GM12878 (cell line): ENCODE measurements around the gene NEK10. TPM values are rescaled to one million over a fixed set of nuclear protein-coding genes. Genes with fewer than 3 reads are reported as not detected.

ENCODE experiments used
- ATAC-seq: fragments of 200-7000 bp; cut with Tn5 transposase; 3 replicates; pipeline ENCODE4 v1.9.1; 2020; ENCODE audit warnings: mild to moderate bottlenecking, moderate library complexity
- BruUV-seq: library from RNA; stranded (reverse); fragments of 400-500 nt; replicated peaks from 2 replicates; lab custom pipeline; 2021; lab: Mats Ljungman, UMichigan
- CTCF ChIA-PET: fragments of 300-600 bp; sonication (Branson Sonifier 250); formaldehyde crosslinking; extraction: SDS; loops from one replicate; lab custom pipeline; 2021; ENCODE audit warnings: inconsistent platforms; lab: Yijun Ruan, JAX
- POLR2A ChIA-PET: fragments of 350-600 bp; formaldehyde crosslinking; extraction: SDS; loops from one replicate; lab custom pipeline; 2021; ENCODE audit warnings: inconsistent platforms; lab: Charles Lee
- RAD21 ChIA-PET: fragments of 300-600 bp; sonication (Branson Sonifier 250); formaldehyde crosslinking; loops from one replicate; lab custom pipeline; 2023; ENCODE audit warnings: antibody characterized with exemption; ENCODE audit not compliant: unreplicated experiment; lab: Charles Lee
- SMC1A ChIA-PET: fragments of 300-600 bp; sonication (Branson Sonifier 250); formaldehyde crosslinking; loops from one replicate; lab custom pipeline; 2023; ENCODE audit not compliant: unreplicated experiment, uncharacterized antibody; lab: Charles Lee
- DNase-seq: peaks from one replicate; pipeline ENCODE4 v3.0.0-alpha.2; 2011; ENCODE audit warnings: low read depth, low spot score
- FAIRE-seq: peaks from 3 replicates; lab custom pipeline; 2011; peaks lifted over from hg19 to GRCh38; lab: Jason Lieb, UNC
- H2AFZ ChIP-seq: 2 replicates; pipeline ENCODE4 v1.6.0; 2011; ENCODE audit warnings: low read depth, low read length, control low read depth; ENCODE audit not compliant: control insufficient read depth
- H3K27ac ChIP-seq: 2 replicates; pipeline ENCODE4 v1.5.1; 2011; ENCODE audit warnings: control low read depth; ENCODE audit not compliant: control insufficient read depth, insufficient read depth
- H3K27me3 ChIP-seq, 2 experiments: replicated peaks in 1 of 2; 2 replicates each; pipeline versions ENCODE4 v1.6.0 to v1.6.1; 2011; ENCODE audit warnings: low read length in 1 of 2; ENCODE audit not compliant: control insufficient read depth in 2 of 2, insufficient read depth in 2 of 2
- H3K36me3 ChIP-seq, 2 experiments: 2 replicates each; pipeline ENCODE4 v1.5.1; 2011; ENCODE audit warnings: low read length in 1 of 2; ENCODE audit not compliant: control insufficient read depth in 2 of 2, insufficient read depth in 2 of 2
- H3K4me1 ChIP-seq: 2 replicates; pipeline ENCODE4 v1.6.1; 2011; ENCODE audit warnings: mild to moderate bottlenecking, low read length, moderate library complexity, mixed read lengths; ENCODE audit not compliant: control insufficient read depth, insufficient read depth
- H3K4me2 ChIP-seq: 2 replicates; pipeline ENCODE4 v1.6.0; 2011; ENCODE audit warnings: control low read depth; ENCODE audit not compliant: control insufficient read depth, insufficient read depth
- H3K4me3 ChIP-seq: fragments of 200-600 bp; sonication (generic); 2 replicates; pipeline ENCODE4 v1.5.1; 2016
- H3K79me2 ChIP-seq: 2 replicates; pipeline ENCODE4 v1.6.0; 2011; ENCODE audit warnings: low read length; ENCODE audit not compliant: control insufficient read depth, insufficient read depth
- H3K9ac ChIP-seq: 2 replicates; pipeline ENCODE4 v1.8.0; 2011; ENCODE audit warnings: low read length, control low read depth, mixed read lengths; ENCODE audit not compliant: control insufficient read depth, insufficient read depth
- H3K9me3 ChIP-seq: replicated peaks from 3 replicates; pipeline ENCODE4 v1.5.1; 2011; ENCODE audit warnings: mild to moderate bottlenecking, low read length; ENCODE audit not compliant: control insufficient read depth, insufficient read depth
- H4K20me1 ChIP-seq: 2 replicates; pipeline ENCODE4 v1.6.0; 2011; ENCODE audit not compliant: control insufficient read depth, insufficient read depth
- ASH2L ChIP-seq: fragments of 300-600, 200-600 bp; sonication (generic); IDR thresholded peaks from 2 replicates; pipeline ENCODE4 v1.6.1; 2017; ENCODE audit warnings: low read depth, mild to moderate bottlenecking, borderline replicate concordance
- BMI1 ChIP-seq: fragments of 450-650 bp; IDR thresholded peaks from 2 replicates; pipeline ENCODE4 v1.6.1; 2016; ENCODE audit warnings: mild to moderate bottlenecking, moderate library complexity, borderline replicate concordance
- FOXK2 ChIP-seq: fragments of 450-650 bp; IDR thresholded peaks from 2 replicates; pipeline ENCODE4 v1.6.1; 2017; ENCODE audit warnings: mild to moderate bottlenecking, moderate library complexity
- KAT2A ChIP-seq: conservative IDR thresholded peaks from 2 replicates; pipeline ENCODE4 v1.6.1; 2011; ENCODE audit warnings: low read depth, low read length; ENCODE audit not compliant: control insufficient read depth
- PML ChIP-seq: IDR thresholded peaks from 2 replicates; pipeline ENCODE4 v1.6.1; 2012; ENCODE audit warnings: low read length, inconsistent platforms
- SMAD1 ChIP-seq: fragments of 450-650 bp; IDR thresholded peaks from 2 replicates; pipeline ENCODE4 v1.6.1; 2018; ENCODE audit warnings: mild to moderate bottlenecking, low read depth; ENCODE audit not compliant: partially characterized antibody
- SREBF2 ChIP-seq: IDR thresholded peaks from 2 replicates; pipeline ENCODE4 v1.6.1; 2012; ENCODE audit warnings: mild to moderate bottlenecking, low read length
- ZNF217 ChIP-seq: fragments of 450-650 bp; IDR thresholded peaks from 2 replicates; pipeline ENCODE4 v1.6.1; 2017; ENCODE audit warnings: antibody characterized with exemption, mild to moderate bottlenecking
- WGBS: methylation state at CpG from one replicate; pipeline ENCODE4 v1.1.6; 2016; ENCODE audit warnings: low lambda C conversion rate; ENCODE audit not compliant: insufficient replicate concordance, insufficient coverage; ENCODE audit errors: missing lambda C conversion rate; 5-methylcytosine and 5-hydroxymethylcytosine counted together
- in situ Hi-C: fragments of 300-500 bp; cut with MboI; formaldehyde crosslinking; loops from 9 replicates; pipeline ENCODE4 v1.14.3; 2018; ENCODE audit warnings: mixed read lengths
- intact Hi-C: fragments of 100-400 bp; cut with micrococcal nuclease; formaldehyde crosslinking; loops from one replicate; pipeline ENCODE4 v1.14.2; 2022; ENCODE audit not compliant: unreplicated experiment
- polyA plus RNA-seq, 11 experiments: library from polyadenylated mRNA; depleted of rRNA in 4 of 11; unstranded in 6 of 11; stranded (reverse) in 5 of 11; fragments of >200 nt; fragmentation: Nextera tagmentation in 4 of 11; fragmentation: Illumina TruSeq in 1 of 11; extraction: Ambion mirVana in 4 of 11; extraction: Trizol in 1 of 11; gene quantifications; 1 replicate in 1 of 11; 2 replicates in 10 of 11; pipeline versions ENCODE4 v1.2.1 to v1.2.3, GENCODE V29; 2011 to 2016; ENCODE audit warnings: inconsistent platforms in 2 of 11, missing spikeins in 2 of 11, low read depth in 1 of 11
- total RNA-seq, 4 experiments: library from RNA; depleted of rRNA in 3 of 4; stranded (reverse); fragments of >200 nt in 3 of 4; fragmentation: Illumina TruSeq in 1 of 4; extraction: Trizol in 1 of 4; gene quantifications; 2 replicates each; pipeline versions ENCODE4 v1.2.1 to v1.2.3, GENCODE V29; 2013 to 2021
- TF ChIP-seq, protein P1 (sequence below): fragments of 150-350 bp; IDR thresholded peaks from 2 replicates; pipeline ENCODE4 v1.6.1; 2014; ENCODE audit warnings: mild to moderate bottlenecking, low read depth, low read length
- TF ChIP-seq, protein P2 (sequence below): fragments of 450-650 bp; IDR thresholded peaks from 2 replicates; pipeline ENCODE4 v1.6.1; 2016; ENCODE audit warnings: mild to moderate bottlenecking
- TF ChIP-seq, protein P3 (sequence below): IDR thresholded peaks from 2 replicates; pipeline ENCODE4 v1.6.1; 2012; ENCODE audit warnings: low read depth, low read length, improper control_type of control experiment
- TF ChIP-seq, protein P4 (sequence below): fragments of 450-650 bp; IDR thresholded peaks from 2 replicates; pipeline ENCODE4 v1.6.1; 2014; ENCODE audit warnings: mild to moderate bottlenecking

Gene NEK10
- total and polyA plus RNA-seq, 10 of the 15 experiments (the other 5 are each of a cell fraction or from before 2014, with no cell fraction given), result 0.06 to 0.40 (median 0.16) TPM; not detected in 2

DNA sequence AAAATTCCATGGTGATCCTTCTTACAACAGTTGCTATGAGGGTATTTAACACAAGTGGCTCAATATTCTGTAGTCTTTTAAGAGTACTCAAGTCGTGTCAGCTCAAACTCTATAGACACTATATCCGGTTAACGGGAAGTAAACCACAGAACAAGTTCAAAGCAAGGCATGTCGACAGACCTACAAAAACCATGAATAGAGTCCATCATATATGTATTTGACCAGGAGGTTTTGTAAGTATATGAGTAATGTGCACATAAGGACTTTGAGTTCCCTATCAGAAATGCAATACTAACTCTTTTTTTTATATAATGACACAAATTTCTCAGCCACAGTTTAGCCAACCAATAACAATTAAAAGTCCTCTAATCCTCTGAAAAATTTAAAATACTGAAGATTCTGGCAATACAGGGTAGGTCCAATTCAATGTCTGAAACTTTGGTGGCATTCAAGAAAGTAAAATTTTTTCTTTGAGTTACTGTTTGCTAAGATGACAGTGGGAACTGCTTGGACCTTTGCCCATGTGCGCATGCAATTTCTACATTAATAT, 93.7 kb downstream of the NEK10 start:
- H3K4me2 ChIP-seq, result no peak overlapping the region
- no peaks in the 10 kb centered on the region for H3K79me2 ChIP-seq
- no peak for DNase-seq
- no peak for ATAC-seq
- no peak overlapping the region for H3K9ac ChIP-seq
- H2AFZ ChIP-seq, result no peak overlapping the region
- H3K36me3 ChIP-seq, result no peaks in the 10 kb centered on the region
- no peak overlapping the region for H3K27ac ChIP-seq
- intact Hi-C loops, result no loop called here
- ChIA-PET POLR2A (no interaction called here), CTCF (no interaction called here), RAD21 (no interaction called here), SMC1A (no interaction called here)
- H3K4me1 ChIP-seq, result no peaks in the 10 kb centered on the region
- FAIRE-seq, result no peak
- TF ChIP-seq, protein P1, sequence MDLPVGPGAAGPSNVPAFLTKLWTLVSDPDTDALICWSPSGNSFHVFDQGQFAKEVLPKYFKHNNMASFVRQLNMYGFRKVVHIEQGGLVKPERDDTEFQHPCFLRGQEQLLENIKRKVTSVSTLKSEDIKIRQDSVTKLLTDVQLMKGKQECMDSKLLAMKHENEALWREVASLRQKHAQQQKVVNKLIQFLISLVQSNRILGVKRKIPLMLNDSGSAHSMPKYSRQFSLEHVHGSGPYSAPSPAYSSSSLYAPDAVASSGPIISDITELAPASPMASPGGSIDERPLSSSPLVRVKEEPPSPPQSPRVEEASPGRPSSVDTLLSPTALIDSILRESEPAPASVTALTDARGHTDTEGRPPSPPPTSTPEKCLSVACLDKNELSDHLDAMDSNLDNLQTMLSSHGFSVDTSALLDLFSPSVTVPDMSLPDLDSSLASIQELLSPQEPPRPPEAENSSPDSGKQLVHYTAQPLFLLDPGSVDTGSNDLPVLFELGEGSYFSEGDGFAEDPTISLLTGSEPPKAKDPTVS, result no peak
- TF ChIP-seq PML (no peak), KAT2A (no peak), SREBF2 (no peak), SMAD1 (no peak), FOXK2 (no peak), ASH2L (no peak), BMI1 (no peak), ZNF217 (no peak)
- TF ChIP-seq, protein P2, sequence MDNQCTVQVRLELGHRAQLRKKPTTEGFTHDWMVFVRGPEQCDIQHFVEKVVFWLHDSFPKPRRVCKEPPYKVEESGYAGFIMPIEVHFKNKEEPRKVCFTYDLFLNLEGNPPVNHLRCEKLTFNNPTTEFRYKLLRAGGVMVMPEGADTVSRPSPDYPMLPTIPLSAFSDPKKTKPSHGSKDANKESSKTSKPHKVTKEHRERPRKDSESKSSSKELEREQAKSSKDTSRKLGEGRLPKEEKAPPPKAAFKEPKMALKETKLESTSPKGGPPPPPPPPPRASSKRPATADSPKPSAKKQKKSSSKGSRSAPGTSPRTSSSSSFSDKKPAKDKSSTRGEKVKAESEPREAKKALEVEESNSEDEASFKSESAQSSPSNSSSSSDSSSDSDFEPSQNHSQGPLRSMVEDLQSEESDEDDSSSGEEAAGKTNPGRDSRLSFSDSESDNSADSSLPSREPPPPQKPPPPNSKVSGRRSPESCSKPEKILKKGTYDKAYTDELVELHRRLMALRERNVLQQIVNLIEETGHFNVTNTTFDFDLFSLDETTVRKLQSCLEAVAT, result no peak
- TF ChIP-seq, protein P3, sequence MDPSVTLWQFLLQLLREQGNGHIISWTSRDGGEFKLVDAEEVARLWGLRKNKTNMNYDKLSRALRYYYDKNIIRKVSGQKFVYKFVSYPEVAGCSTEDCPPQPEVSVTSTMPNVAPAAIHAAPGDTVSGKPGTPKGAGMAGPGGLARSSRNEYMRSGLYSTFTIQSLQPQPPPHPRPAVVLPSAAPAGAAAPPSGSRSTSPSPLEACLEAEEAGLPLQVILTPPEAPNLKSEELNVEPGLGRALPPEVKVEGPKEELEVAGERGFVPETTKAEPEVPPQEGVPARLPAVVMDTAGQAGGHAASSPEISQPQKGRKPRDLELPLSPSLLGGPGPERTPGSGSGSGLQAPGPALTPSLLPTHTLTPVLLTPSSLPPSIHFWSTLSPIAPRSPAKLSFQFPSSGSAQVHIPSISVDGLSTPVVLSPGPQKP, result no peak
- TF ChIP-seq, protein P4, sequence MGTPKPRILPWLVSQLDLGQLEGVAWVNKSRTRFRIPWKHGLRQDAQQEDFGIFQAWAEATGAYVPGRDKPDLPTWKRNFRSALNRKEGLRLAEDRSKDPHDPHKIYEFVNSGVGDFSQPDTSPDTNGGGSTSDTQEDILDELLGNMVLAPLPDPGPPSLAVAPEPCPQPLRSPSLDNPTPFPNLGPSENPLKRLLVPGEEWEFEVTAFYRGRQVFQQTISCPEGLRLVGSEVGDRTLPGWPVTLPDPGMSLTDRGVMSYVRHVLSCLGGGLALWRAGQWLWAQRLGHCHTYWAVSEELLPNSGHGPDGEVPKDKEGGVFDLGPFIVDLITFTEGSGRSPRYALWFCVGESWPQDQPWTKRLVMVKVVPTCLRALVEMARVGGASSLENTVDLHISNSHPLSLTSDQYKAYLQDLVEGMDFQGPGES, result no peak
- no TSS peak for BruUV-seq
- H4K20me1 ChIP-seq, result no peaks in the 10 kb centered on the region
- no peak overlapping the region for H3K4me3 ChIP-seq
- in situ Hi-C loops, result no loop called here
- H3K9me3 ChIP-seq, result no peaks in the 10 kb centered on the region
- WGBS, result 60% methylated on average over 5 of the region's 5 CpGs
- no peaks in the 10 kb centered on the region for H3K27me3 ChIP-seq
